SU-DHL-6 (cell line): Measurements from ENCODE around the gene ACY1.

Experiments
- CTCF ChIP-seq: fragments of 200-600 bp; sonication (generic); IDR thresholded peaks from one replicate; pipeline ENCODE4 v1.5.1; 2017; ENCODE audit warnings: antibody characterized with exemption, mild to moderate bottlenecking, low read length, moderate library complexity; ENCODE audit not compliant: insufficient read depth, poor library complexity, severe bottlenecking
- EZH2phosphoT487 ChIP-seq: fragments of 200-600 bp; sonication (generic), shearing (Covaris generic); conservative IDR thresholded peaks from 2 replicates; pipeline ENCODE4 v1.6.1; 2018; ENCODE audit warnings: mild to moderate bottlenecking, antibody characterized with exemption, low read length, moderate library complexity, mixed read lengths

- TF ChIP-seq CTCF (no peak), EZH2phosphoT487 (no peak)
Observed at GRCh38 chr3:51974963-51975851, 8.1 kb upstream of the ACY1 start, which contains the start of gene ABHD14A.
